H4 (cell line): Measurements from ENCODE around the gene CNGA1. TPM values are rescaled to one million over a fixed set of nuclear protein-coding genes. Genes with fewer than 3 reads are reported as not detected.
"Not testable (repeated sequence)": the region's sequence is repeated elsewhere in the genome, so short reads cannot be mapped to it uniquely, and the experiment has no call there.

Experiments used
- DNase-seq: peaks from one replicate; pipeline ENCODE4 v3.0.0-alpha.2; 2015; ENCODE audit warnings: low spot score
- total RNA-seq: library from RNA; depleted of rRNA; stranded (reverse); fragments of >200 nt; shearing (Covaris generic); gene quantifications from 2 replicates; pipeline ENCODE4 v1.2.3, GENCODE V29; 2014

CNGA1 gene
- total RNA-seq, 1 experiment from 2014 or later = not detected

DNA sequence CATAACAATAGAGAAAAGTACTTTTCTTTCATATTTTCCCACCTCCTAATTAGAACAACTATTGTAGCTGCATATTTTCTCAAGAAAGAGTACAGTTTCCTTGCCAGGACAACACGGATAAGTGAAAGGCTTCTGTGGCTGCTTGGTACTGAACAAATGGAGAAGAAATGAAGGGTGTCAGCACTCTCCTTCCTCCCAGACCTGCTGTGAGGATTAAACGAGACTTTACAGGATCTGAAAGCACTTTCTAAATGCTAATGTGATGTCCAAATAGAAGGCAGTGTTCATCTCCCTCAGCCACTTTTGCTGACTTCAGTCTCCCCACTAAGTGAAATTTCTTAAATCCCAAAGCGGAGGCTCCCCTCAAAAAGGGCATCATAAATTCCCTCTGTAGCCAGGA is 14.0 kb upstream of the CNGA1 start:
- no peak for DNase-seq

DNA sequence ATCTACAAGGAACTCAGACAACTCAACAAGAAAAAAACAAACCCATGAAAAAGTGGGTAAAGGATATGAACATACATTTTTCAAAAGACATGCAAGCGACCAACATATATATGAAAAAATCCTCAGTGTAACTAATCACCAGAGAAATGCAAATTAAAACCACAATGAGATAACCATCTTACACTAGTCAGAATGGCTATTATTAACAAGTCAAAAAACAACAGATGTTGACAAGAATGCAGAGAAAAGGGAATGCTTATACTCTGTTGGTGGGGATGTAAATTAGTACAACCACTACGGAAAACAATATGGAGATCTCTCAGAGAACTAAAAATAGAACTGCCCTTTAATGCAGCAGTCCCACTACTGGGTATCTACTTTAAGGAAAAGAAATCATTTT is 12.2 kb upstream of the CNGA1 start:
- DNase-seq = no peak

- no peak for DNase-seq
Measured at GRCh38 chr4:48027653-48028052, 11.2 kb upstream of the CNGA1 start.

GRCh38 chr4:48025005-48025404 is 8.5 kb upstream of the CNGA1 start:
- DNase-seq = peak; percentile 38

DNA sequence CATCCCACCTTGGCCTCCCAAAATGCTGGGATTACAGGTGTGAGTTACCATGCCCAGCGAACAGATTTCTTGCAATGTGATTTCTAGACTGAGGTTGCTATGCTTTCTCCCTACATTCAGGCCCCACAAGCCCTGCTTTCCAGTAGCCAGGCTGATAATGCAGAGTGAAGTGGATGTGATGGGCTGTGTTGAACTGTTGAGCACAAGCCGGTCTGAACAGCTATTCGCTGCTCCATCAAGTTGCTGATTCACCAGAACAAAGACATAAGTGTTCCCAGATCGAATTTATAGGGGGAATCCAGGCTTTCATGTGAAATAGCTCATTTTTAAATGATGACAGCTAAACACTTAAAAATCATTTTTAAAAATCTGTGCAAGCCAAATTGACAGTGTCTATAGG is 8.0 kb upstream of the CNGA1 start:
- no peak for DNase-seq

DNA sequence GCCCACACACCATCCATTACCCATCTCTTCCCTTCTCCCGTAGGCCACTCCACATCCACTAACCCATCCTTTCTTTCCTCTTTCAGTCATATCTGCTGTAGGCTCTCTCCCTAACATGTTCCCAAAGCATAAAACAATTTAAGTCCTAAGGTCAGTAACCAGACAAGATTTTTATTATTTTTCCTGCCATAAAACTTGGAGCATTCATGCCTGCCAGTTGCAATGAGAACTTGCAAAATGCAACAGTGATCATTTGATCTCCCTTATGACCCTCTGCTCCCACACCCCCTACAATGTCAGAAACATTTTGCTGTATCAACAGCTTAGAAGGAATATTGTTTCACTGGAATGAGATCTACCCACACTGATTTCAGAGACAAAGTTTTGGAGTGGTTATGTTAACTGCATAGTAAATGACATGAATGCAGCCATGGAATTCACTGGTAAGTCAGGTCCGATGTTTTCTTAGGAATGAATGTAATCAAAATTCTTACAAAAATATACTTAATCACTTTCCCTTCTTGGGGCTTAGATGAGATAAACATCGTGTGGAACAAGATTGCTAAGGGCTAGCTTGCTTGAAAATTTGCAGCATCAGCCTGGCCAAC is 5.8 kb upstream of the CNGA1 start:
- no peak for DNase-seq

DNA sequence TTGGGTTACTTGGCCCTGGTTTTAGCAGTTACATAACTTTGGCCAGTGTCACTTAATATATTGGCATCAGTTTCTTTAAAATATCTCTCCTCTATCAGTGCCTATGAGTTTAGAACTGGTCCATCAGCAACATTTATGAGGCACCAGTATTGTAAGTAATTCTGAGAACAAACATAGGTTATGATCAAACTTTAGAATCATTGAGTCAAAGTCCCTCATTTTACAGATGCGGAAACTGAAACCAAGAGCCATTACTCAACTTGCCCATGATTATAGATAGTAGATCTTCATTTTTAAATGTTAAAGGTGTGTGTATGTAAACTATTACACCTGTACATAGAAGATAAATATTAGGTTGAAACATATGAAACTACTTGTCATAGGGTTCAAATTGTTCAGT is 4.6 kb upstream of the CNGA1 start:
- DNase-seq = no peak

DNA sequence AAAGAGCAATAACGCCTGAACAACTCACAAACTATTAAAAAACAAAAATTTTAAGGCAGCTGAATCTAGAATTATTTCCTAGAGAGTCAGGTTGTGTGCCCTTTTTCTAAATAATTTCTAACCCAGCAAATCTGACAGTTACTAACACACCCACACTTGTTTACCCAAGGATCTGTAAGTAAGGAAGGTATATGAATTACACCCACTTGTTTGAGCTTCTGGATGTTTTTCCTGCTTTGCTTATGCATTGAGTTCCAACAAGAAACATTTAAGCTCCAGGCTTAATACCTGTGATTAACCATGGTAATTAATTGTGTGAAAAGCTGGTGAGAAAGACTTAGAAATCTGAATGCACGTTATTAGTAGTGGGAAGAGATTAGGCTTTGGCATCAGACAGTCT is 1.6 kb upstream of the CNGA1 start:
- no peak for DNase-seq

GRCh38 chr4:48017108-48017571 is 659 bp upstream of the CNGA1 start:
- peak; percentile 31 for DNase-seq

GRCh38 chr4:48015678-48016077 is 803 bp downstream of the CNGA1 start:
- no peak for DNase-seq

GRCh38 chr4:48015216-48015615 is 1.3 kb downstream of the CNGA1 start:
- no peak for DNase-seq

DNA sequence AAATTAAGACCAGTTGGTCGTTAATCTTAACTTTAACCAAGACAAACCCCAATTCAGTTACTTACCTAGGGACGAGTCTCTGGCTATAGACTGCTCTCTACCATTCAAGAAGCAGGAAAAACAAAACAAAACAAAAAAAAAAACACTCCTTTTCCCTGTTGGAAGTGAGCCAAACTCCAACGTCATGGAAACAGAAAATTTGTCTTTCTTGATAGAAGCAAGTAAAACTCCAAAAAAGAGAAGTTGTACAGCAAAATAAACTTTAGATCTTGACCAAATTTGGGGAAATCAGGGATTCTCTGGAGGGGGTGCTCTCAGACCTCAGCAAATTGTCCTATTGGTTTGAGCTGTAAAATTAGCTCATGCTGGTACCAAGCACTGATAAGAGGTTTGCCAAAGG is 3.7 kb downstream of the CNGA1 start:
- no peak for DNase-seq

DNA sequence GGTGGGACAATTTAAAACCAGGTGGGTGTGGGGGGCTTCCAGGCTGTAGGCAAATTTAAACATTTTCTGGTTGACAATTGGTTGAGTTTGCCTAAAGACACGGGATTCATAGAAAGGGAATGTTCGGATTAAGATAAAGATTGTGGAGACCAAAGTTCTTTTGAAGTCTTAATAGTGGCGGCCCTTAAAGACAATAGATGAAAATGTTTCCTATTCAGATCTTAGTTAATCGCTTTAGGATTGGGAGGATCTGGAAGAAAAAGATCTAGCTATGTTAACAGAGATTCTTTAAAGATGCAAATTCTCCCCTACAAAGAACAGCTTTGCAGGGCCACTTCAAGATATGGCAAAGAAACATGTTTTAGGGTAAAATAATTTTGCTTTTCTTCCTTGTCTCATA is 4.8 kb downstream of the CNGA1 start:
- DNase-seq = no peak

GRCh38 chr4:48010906-48011305 is 5.6 kb downstream of the CNGA1 start:
- DNase-seq = not testable (repeated sequence)

DNA sequence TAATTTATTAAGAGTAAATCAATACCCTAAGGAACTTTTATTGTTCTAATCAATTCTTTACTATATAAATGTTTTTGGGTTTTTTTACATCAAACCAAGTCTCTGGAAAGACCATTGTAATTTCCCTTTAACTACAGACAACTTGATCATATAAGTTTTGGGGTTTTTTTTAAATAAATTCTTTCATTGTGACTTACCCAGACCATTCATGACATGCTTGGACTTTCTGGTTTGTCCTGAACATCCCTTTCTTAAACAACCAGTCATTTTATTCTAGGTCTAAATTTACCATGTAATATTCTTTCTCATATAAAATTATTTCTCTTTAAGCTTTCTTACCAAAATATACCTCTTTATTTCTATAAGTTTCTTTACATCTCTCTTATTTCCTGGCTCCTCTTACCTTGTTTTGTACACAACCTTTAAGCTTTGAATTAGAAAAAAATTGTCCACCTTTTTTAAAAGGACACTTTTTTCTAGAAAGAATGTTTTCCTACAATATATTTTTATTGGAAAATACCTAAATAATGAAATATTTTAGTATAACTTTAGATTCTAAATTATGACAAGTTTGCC is 8.4 kb downstream of the CNGA1 start:
- no peak for DNase-seq

DNA sequence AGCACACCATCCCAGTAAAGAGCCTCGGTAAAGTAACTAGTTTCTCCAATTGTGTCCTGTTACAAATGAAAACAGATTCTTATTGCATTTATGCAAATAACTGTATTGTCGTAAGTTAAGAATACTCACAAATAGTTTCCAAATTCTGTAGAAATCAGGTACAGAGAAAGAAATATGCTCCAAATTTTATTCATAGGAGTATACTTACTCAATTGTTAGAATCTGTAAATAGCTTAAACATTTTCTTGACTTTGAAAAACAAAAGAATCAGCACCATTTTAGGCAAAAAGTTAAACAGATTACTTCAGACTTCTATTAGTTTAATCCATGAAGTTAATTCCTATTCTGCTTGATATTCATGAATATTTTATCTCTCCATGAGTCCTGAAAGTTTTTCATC is 10.7 kb downstream of the CNGA1 start:
- DNase-seq = no peak

GRCh38 chr4:48003568-48003967 is 12.9 kb downstream of the CNGA1 start:
- DNase-seq = peak; percentile 23

DNA sequence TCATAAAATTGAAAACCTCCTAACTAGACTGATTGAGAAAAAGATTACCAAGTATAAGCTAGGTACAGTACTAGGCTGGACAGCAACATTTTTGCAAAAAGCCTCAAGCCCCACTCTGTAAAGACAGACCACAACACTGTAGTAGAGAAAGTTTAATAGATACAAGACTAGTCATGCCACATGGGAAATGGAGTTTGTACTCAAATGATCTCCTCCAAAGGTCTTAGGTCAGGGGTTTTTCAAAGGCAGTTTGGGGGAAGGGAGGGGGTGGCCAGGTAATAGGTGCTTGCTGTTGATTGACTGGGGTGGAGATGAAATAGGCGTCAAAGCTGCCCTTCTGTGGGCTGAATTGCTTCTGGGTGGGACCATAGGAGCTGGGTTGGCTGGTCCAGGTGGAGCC is 14.2 kb downstream of the CNGA1 start:
- no peak for DNase-seq

GRCh38 chr4:47996021-47996420 is 20.5 kb downstream of the CNGA1 start:
- DNase-seq = no peak

DNA sequence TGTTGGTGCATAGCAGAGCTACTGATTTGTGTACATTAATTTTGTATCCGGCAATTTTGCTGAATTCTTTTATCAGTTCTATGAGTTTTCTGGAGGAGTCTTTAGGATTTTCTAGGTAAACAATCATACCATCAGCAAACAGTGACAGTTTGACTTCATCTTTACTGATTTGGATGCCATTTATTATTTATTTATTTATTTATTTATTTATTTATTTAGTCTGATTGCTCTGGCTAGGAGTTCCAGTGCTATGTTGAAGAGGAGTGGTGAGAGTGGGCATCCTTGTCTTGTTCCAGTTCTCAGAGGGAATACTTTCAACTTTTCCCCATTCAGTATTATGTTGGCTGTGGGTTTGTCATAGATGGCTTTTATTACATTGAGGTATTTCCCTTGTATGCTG is 24.0 kb downstream of the CNGA1 start:
- not testable (repeated sequence) for DNase-seq

- DNase-seq = no peak
Measured at GRCh38 chr4:47990145-47990544, 26.3 kb downstream of the CNGA1 start.

- no peak for DNase-seq
Measured at GRCh38 chr4:47974566-47974965, 41.9 kb downstream of the CNGA1 start.

DNA sequence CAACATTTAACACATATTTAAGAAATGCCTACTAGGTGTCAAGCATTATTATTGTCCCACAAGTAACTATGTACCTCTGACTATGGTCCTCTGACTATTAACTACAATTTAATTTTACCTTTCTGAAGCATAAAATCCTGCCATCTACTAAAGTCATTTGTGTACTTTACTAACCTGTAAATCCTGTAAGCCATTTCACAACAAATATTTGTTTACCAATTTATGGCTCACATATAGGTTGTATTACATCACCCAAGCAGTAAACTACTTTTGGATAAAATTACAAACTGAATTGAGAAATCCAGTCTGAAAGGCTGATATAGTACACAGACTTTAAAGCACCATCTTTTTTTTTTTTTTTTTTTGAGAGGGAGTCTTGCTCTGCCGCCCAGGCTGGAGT is 43.8 kb downstream of the CNGA1 start:
- no peak for DNase-seq

- no peak for DNase-seq
Measured at GRCh38 chr4:47972181-47972580, 44.3 kb downstream of the CNGA1 start.
